GM19455 (cell line): ENCODE measurements around the gene RPRM.
"Not testable (repeated sequence)": the region's sequence is repeated elsewhere in the genome, so short reads cannot be mapped to it uniquely, and the experiment has no call there.

Source experiments
- ATAC-seq: cut with Tn5 transposase; IDR thresholded peaks from one replicate; pipeline ENCODE4 v1.9.1; 2021; ENCODE audit not compliant: unreplicated experiment

The RPRM gene

GRCh38 chr2:153478289-153479261, at the start of gene RPRM:
Gene RPRM (minus strand): TSS chr2:153478762. CDS start chr2:153478565, 197 bp downstream.
- ATAC-seq: peak; percentile 92

- ATAC-seq: peak; percentile 55
Measured at GRCh38 chr2:153519257-153519875, 40.8 kb upstream of the RPRM start.

GRCh38 chr2:153512331-153512730, 33.8 kb upstream of the RPRM start:
- no peak for ATAC-seq

GRCh38 chr2:153510996-153511395, 32.4 kb upstream of the RPRM start:
- no peak for ATAC-seq

GRCh38 chr2:153509133-153509532, 30.6 kb upstream of the RPRM start:
- no peak for ATAC-seq

- not testable (repeated sequence) for ATAC-seq
Measured at GRCh38 chr2:153506499-153506898, 27.9 kb upstream of the RPRM start.

GRCh38 chr2:153499439-153499838, 20.9 kb upstream of the RPRM start:
- no peak for ATAC-seq

- no peak for ATAC-seq
Measured at GRCh38 chr2:153497938-153498629, 19.5 kb upstream of the RPRM start.

GRCh38 chr2:153495725-153496124, 17.2 kb upstream of the RPRM start:
- ATAC-seq: no peak

GRCh38 chr2:153488072-153488471, 9.5 kb upstream of the RPRM start:
- ATAC-seq: no peak

- no peak for ATAC-seq
Measured at GRCh38 chr2:153487448-153487847, 8.9 kb upstream of the RPRM start.

GRCh38 chr2:153479573-153479972, 1.0 kb upstream of the RPRM start:
- ATAC-seq: no peak

- no peak for ATAC-seq
Measured at GRCh38 chr2:153477636-153478288, 800 bp downstream of the RPRM start.

GRCh38 chr2:153476816-153477635, 1.5 kb downstream of the RPRM start:
- no peak for ATAC-seq

GRCh38 chr2:153476491-153476815, 2.1 kb downstream of the RPRM start:
- no peak for ATAC-seq

GRCh38 chr2:153474876-153475435, 3.6 kb downstream of the RPRM start:
- ATAC-seq: no peak

- no peak for ATAC-seq
Measured at GRCh38 chr2:153474407-153474806, 4.2 kb downstream of the RPRM start.

GRCh38 chr2:153470867-153471266, 7.7 kb downstream of the RPRM start:
- ATAC-seq: no peak

GRCh38 chr2:153464395-153464794, 14.2 kb downstream of the RPRM start:
- ATAC-seq: no peak

- ATAC-seq: no peak
Measured at GRCh38 chr2:153462338-153462859, 16.2 kb downstream of the RPRM start.
